Stimulated activated CD8-positive, alpha-beta memory T cell treated with anti-CD3 and anti-CD28 coated beads, Interleukin-7, amount 100 ng/mL, for 4 hours (primary cell): Measurements from ENCODE around the gene COMMD3.
"Not testable (repeated sequence)": the region's sequence is repeated elsewhere in the genome, so short reads cannot be mapped to it uniquely, and the experiment has no call there.

Experiments
- DNase-seq, 2 donors: peaks; one replicate each; pipeline ENCODE4 v3.0.0-alpha.2; 2020; ENCODE audit warnings: low read depth in 2 of 2

Gene COMMD3

GRCh38 chr10:22338931-22339330 is 22.7 kb downstream of the COMMD3 start:
- DNase-seq, result no peak

- DNase-seq, result no peak
These were observed 23.7 kb downstream of the COMMD3 start for GRCh38 chr10:22339761-22340328.

DNA sequence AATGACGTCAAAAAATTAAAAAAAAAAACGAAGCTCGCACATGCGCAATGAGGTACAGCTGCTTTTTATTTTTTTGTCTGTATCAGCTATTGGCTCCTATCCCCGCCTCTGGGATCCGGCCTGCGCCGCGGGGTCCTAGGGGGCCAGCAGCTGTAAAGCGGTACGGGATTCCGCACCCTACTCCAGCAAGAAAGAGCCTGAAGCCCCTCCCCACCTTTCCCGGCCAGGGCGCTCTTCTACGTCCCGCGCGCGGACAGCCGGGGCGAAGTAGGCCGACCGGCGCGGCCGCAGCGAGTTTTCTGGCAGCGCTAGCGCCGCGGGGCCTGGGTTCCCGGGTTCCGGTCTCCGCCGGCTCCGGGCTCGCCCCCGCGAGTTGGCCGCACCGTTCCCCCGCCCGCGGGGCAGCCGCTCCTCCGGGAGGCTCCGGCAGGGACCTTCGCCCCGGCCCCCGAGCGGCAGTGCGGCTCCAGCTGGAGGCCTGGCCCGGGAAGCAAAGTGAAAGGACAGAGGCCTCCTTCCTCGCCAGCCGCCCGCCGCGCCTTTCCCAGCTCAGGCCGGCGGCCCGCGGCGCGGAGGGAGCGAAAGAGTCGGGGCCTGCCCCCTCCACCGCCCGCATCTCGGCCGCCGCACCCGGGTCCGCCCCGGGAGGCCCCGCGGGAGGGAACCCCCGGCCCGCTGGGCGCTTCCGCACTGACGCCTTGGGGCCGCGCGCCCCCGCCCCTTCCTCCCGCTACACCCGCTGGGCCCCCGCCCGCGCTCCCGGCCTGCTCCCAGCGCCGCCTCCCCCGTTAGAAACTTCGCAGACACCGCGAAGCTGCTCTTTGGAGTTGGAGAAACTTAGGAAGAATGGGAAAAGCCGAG is 24.4 kb downstream of the COMMD3 start:
- peak in 1 of 2 donors; percentile 46 for DNase-seq

GRCh38 chr10:22341190-22341925 is 25.2 kb downstream of the COMMD3 start:
- no peak for DNase-seq

DNA sequence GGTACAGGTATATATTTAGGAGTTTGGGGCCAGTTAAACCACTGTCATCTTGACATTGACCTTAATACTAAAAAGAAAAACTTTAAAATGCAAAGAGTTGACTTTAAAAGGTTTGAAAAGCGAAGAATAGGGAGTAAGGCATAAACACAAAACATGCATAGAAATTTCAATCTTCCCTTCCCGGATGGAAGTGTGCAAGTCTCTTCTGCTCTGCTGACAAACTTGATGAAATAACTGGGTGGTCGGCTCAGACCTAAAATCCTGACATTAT is 25.7 kb downstream of the COMMD3 start:
- no peak for DNase-seq

GRCh38 chr10:22342421-22342820 is 26.2 kb downstream of the COMMD3 start:
- DNase-seq, result no peak

GRCh38 chr10:22343731-22344130 is 27.5 kb downstream of the COMMD3 start:
- DNase-seq, result no peak

GRCh38 chr10:22344249-22344648 is 28.1 kb downstream of the COMMD3 start:
- no peak for DNase-seq

- DNase-seq, result no peak
These were observed 28.7 kb downstream of the COMMD3 start for GRCh38 chr10:22344781-22345300.

GRCh38 chr10:22345301-22346095 is 29.3 kb downstream of the COMMD3 start, which contains the start of gene SPAG6:
Gene SPAG6, plus strand, starts transcription at chr10:22345496. Its CDS starts 116 bp downstream, at chr10:22345612.
- peak in 1 of 2 donors; percentile 36 for DNase-seq

GRCh38 chr10:22346096-22346661 is 30.0 kb downstream of the COMMD3 start:
- DNase-seq, result no peak

GRCh38 chr10:22349755-22350154 is 33.6 kb downstream of the COMMD3 start:
- no peak for DNase-seq

GRCh38 chr10:22351131-22351703 is 35.0 kb downstream of the COMMD3 start:
- DNase-seq, result no peak

- no peak for DNase-seq
These were observed 40.2 kb downstream of the COMMD3 start for GRCh38 chr10:22356324-22356873.

- DNase-seq, result not testable (repeated sequence)
These were observed 41.6 kb downstream of the COMMD3 start for GRCh38 chr10:22357770-22358169.

- no peak for DNase-seq
These were observed 47.1 kb downstream of the COMMD3 start for GRCh38 chr10:22363305-22363704.

DNA sequence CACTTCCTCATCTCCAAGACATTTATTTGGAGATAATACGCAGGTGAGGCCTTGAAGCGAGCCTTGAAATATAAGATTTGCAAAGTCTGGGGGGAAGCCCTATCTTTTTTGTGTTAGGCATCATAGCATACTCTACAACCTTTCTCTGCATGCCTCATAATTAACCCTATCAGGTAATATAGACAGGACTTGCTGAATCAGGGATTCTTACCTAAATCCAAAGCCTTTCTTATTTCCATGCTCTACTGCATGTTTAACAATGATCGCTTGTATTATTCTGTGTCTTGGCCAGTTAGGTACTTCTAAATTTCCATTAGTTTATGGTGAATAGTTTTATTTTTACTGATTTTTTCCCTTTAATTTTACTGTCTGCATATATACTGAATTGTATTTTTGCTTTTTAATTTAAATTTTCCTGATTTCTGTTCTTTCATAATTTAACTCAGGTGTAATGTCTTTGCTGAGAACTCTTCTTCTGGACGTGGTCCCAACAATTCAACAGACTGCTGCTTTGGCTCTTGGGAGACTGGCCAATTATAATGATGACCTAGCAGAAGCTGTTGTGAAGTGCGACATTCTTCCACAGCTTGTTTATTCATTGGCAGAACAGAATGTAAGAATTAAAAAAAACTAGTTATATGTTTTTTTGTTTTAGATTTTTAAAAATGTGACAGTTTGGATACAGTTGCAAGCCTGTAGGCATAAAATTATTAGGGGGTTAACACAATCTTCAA is 48.4 kb downstream of the COMMD3 start:
- DNase-seq, result no peak

- no peak for DNase-seq
These were observed 49.0 kb downstream of the COMMD3 start for GRCh38 chr10:22365233-22365632.

GRCh38 chr10:22365644-22366434 is 49.7 kb downstream of the COMMD3 start:
- no peak for DNase-seq
